Cardiac fibroblast (primary cell): ENCODE results near the gene VRTN.

Experiments used
- DNase-seq, 2 donors: peaks; one replicate each; pipeline versions ENCODE4 v3.0.0 to v3.0.0-alpha.2; 2010; ENCODE audit warnings: low read depth in 2 of 2
- H3K4me3 ChIP-seq, 2 donors: replicated peaks in 1 of 2; 1 replicate in 1 of 2; 2 replicates in 1 of 2; pipeline ENCODE4 v1.5.1; 2011; ENCODE audit warnings: low read depth in 2 of 2, low read length in 2 of 2, mild to moderate bottlenecking in 2 of 2, moderate library complexity in 1 of 2
- CTCF ChIP-seq: IDR thresholded peaks from one replicate; pipeline ENCODE4 v1.5.1; 2011; ENCODE audit warnings: low read depth, mild to moderate bottlenecking, low read length, inconsistent platforms

Gene VRTN

GRCh38 chr14:74403619-74404417 is 55.5 kb downstream of the VRTN start:
- H3K4me3 ChIP-seq = no peak overlapping the region
- DNase-seq = no peak
- no peak for TF ChIP-seq CTCF

DNA sequence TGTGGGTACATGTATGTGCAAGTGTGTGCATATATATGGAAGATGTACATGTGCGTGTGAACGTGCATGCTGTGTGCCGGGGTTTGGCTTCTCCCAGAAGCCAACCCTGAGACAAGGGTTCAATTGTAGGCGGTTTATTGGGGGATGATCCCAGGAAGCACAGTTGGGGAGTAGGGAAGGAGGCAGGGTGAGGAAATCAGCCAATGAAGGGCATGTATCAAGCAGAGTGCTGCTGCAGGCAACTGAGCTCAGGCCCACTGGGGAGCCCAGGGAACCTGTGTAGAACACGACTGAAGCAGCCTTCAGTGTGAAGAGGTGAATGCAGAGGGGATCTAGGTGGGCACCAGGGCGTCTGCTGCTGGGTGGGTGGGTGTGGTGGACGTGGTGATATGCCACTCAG is 56.2 kb downstream of the VRTN start:
- no peak for DNase-seq
- no peak for TF ChIP-seq CTCF
- H3K4me3 ChIP-seq = no peak overlapping the region

DNA sequence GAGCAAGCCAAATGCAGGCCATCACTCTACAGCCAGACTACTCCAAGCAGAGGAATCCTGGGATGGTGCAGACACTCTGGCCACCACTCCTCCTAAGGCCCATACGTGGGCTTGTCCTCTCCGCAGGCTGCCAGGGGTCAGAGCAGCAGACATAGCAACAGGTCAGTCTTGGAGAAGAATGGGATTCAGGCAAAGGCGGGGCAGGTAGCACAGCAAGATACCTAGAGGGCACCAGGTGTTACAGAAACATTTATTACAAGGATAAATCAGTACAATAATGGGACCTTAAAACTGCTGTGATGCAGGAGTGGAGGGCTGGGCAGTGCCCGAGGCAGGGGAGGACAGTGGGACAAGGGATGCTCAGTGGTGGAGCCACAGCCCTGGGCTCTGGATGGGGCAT is 57.4 kb downstream of the VRTN start:
- no peak for TF ChIP-seq CTCF
- no peak overlapping the region for H3K4me3 ChIP-seq

DNA sequence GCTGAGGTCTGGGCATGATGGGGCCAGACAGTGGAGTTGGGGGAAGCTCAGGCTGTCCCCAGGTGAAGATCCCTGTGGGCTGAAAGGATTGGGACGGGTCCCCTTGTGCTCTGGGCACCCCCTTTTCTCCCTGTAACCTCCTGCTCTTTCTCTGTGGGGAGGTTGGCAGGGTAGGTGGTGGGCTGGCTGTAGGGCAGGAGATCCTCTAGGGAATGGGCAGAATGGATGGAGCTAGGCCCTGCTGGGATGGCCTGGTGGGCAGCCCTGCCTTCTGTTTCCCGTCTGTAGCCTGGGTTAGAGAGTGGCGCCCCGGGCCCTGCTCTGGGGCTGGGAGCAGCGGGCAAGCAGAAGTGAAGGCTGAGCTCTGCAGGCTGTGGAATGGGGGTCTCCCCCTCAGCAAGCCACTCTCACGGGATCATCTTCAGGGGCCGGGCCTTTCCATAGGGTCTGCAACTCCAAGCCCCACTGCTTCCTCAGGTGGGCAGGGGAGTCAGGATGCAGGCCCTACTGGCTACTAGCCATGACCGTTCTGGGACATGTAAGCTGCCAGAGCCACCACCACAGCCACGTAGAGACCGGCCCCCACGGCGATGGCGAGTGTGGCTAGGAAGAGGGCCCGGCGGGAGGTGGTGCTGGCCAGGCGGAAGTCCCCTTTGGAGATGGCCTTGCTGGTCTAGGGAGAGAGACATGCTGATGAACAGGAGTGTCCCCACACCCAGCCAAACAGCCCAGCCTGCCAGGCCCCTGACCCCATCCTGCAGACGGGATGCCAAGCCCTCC is 58.9 kb downstream of the VRTN start:
- DNase-seq = no peak
- TF ChIP-seq CTCF = no peak

More for the DNA sequence above, 57.4 kb downstream of the VRTN start:
- no peak for DNase-seq

GRCh38 chr14:74407801-74408154 is 59.5 kb downstream of the VRTN start:
- no peak for TF ChIP-seq CTCF
- no peak for DNase-seq
- no peak overlapping the region for H3K4me3 ChIP-seq

More for the DNA sequence above, 58.9 kb downstream of the VRTN start:
- no peak overlapping the region for H3K4me3 ChIP-seq

DNA sequence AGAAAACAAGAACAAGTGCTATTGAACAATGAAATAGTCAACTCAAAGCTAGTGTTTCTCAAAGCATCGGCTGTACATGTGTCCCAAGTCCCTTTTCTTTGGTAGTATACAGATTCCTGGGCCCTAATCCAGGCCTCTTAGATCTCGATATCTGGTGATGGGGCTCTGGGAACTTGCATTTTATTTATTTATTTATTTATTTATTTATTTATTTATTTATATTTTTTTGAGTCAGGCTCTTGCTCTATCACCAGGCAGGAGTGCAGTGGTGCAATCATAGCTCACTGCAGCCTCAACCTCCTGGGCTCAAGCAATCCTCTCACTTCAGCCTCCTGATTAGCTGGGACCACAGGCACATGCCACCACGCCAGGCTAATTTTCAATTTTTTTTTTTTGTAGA is 60.6 kb downstream of the VRTN start:
- no peak for TF ChIP-seq CTCF
- H3K4me3 ChIP-seq = no peak overlapping the region

More for the DNA sequence above, 60.6 kb downstream of the VRTN start:
- DNase-seq = no peak
